HG03196 (cell line): ENCODE measurements around the gene CEP83.
"Not testable (repeated sequence)": the region's sequence is repeated elsewhere in the genome, so short reads cannot be mapped to it uniquely, and the experiment has no call there.

Experiments used
- ATAC-seq: cut with Tn5 transposase; IDR thresholded peaks from one replicate; pipeline ENCODE4 v1.9.1; 2021; ENCODE audit not compliant: unreplicated experiment

Gene CEP83, protein sequence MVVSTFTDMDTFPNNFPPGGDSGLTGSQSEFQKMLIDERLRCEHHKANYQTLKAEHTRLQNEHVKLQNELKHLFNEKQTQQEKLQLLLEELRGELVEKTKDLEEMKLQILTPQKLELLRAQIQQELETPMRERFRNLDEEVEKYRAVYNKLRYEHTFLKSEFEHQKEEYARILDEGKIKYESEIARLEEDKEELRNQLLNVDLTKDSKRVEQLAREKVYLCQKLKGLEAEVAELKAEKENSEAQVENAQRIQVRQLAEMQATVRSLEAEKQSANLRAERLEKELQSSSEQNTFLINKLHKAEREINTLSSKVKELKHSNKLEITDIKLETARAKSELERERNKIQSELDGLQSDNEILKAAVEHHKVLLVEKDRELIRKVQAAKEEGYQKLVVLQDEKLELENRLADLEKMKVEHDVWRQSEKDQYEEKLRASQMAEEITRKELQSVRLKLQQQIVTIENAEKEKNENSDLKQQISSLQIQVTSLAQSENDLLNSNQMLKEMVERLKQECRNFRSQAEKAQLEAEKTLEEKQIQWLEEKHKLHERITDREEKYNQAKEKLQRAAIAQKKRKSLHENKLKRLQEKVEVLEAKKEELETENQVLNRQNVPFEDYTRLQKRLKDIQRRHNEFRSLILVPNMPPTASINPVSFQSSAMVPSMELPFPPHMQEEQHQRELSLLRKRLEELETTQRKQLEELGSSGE

DNA sequence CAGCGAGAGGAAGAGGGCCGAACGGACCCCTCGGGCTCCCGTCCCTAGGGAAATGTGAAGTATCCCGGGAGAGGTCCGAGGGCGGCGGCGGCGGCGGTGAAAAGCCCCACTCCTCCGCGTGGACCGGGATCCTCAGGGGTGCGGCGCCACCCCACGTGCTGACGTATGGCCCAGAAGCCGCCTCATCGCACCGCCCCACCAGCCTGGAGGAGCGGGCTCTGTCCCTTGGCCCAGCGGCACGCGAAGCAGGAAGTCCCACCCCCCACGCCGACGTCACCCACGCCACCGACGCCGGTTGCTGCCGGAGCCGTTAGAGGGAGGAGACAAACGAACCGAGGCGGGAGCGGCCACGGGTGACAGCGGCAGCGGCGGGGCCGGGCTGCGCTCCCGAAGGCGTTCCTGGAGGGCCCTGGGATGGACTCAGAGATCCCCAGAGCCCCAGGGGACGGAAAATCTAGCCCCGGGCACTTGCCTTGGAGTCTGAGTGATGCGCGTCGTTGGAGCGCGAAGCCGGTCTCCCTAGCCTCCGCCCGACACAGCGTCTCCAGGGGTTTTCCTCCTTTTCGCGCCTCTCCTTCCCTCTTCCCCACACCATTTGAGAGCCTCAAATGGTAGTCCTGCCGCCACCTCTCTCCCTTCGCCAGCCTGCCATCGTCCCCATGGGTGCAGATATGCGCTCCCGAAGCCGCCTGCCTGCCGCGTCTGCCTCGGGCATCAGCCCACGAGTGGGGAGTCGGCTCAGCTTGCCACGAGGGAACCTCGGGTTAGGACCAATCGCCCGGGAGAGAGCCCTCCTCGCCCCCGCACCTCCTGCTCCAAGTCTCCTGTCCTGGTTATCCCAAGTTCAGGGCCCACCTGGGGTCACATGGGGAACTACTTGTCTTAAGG lies at the start of gene CEP83:
CEP83 (minus strand) TSS at position 140 of the 888 bp plus-strand sequence. CDS start 47,377 bp downstream, outside the sequence.
- ATAC-seq, result peak; percentile 97

DNA sequence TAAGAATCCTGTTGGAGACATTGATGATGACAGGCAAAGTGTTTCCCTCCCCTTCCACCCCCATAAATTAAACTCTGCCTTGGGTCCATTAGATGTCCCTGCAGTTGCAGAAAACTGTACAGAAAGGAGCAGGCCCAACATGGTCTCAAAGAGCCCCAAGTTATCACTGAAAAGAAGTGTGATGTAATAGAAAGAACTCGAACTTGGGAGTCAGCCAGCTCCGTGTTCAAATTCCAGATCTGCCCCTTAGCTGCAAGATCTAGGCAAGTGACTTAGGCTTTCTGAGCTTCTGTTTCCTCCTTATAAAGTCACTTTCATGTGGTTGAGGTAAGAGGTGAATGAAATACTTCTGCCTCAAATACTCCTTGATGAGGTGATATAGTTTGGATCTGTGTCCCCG lies 49.6 kb upstream of the CEP83 start:
- no peak for ATAC-seq

DNA sequence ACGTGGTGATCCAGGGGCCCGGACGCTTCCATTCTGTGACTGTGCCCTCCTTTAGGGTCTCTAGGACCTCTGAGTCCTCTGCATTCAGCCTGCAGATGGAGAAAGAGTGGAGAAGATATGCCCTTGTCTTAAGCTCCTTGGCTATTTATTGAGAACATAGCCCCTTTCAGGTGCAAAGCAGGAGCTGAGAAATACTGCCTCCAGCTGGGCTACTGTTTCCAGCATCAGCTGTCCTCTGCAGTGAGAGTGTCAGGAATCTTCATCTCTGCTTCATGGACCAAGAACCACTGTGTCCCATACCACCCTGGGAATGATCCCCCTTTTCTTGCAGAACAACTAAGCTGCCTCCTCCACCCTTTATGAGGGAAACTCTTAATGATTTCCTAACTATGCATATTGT lies 47.8 kb upstream of the CEP83 start:
- ATAC-seq, result no peak

DNA sequence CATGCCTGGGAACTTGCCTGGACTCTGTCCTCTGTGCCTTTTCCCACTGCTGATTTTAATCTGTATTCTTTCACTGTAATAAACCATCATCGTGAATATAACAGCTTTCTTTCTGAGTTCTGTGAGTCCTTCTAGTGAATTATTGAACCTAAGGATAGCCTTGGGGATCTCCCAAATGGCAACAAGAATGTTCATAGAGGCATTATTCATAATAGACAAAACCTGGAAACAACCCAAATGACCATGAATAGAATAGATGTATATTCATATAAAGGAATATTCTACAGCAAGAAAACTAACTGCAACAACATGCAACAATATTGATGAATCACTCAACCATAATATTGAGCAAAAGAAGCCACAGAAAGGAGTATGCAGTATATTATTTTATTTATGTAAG lies 44.7 kb upstream of the CEP83 start:
- no peak for ATAC-seq

DNA sequence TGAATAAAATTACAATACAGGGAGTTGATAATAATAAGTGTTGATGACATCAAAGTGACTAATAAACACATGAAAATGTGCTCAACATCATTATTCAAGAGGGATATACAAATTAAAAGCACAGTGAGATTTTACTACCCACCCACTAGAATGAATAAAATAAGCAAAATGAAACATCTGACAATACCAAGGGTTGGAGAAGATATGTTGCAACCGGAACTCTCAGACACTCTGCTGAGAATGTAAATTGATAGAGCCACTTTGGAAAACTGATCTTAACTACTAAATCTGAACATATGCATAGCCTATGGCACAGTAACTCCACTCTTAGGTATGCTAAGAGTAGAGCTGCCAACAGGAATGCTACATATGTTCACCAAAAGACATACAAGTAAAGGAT lies 44.0 kb upstream of the CEP83 start:
- ATAC-seq, result no peak

DNA sequence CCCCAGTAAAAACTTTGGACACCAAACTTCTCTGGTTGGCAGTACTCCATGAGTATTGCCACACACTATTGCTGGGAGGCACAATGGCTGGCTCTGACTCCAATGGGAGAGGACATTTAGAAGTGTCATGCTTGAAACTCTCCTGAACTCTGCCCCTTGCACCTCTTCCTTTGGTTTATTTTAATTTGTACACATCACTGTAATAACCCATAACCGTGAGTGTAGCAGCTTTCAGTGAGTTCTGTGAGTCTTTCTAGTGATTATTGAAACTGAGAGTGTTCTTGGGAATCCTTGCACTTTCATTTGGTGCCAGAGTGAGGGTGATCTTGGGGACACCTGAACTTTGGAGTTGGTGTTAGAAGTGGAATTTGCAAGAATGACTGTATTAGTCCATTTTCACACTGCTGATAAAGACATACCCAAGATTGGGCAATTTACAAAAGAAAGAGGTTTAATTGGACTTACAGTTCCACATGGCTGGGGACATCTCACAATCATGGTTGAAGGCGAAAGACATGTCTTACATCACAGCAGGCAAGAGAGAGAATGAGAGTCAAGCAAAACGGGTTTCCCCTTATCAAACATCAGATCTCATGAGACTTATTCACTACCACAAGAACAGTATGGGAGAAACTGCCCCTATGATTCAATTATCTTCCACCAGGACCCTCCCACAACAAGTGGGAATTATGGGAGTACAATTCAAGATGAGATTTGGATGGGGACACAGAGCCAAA lies 41.3 kb upstream of the CEP83 start:
- ATAC-seq, result no peak

DNA sequence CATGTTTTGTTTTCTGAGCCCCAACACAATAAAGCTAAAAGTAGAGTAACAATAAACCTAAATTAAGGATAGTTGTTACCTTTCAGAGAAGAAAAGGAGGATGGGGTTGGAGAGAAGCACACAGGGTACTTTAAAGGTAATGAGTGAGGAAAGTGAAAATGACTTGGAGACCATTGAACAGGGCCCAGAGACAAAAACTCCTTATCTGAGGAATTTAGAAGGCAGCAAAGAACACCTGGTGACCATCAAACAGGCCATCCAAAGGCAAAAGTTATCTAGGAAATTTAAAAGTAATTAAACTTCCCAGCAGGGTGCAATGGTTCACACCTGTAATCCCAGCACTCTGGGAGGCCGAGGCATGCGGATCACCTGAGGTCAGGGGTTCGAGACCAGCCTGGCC lies 39.0 kb upstream of the CEP83 start:
- no peak for ATAC-seq

DNA sequence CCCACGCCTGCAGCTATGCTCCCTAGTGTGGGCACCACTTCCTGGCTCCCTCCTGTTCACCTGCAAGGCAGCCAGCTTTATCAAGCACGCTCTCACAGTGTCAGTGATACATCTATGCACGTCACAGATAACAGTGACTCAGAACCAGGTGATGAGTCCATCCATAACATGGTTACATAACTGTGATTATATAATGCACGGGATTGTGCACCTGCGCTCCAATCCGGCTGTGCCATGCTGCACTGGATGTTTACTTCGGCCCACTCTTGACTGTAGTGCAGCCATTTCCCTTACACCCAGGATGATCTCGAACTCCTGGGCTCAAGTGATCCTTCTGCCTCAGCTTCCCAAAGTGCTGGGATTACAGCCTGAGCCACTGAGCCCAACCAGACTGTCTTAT lies 38.4 kb upstream of the CEP83 start:
- ATAC-seq, result no peak

DNA sequence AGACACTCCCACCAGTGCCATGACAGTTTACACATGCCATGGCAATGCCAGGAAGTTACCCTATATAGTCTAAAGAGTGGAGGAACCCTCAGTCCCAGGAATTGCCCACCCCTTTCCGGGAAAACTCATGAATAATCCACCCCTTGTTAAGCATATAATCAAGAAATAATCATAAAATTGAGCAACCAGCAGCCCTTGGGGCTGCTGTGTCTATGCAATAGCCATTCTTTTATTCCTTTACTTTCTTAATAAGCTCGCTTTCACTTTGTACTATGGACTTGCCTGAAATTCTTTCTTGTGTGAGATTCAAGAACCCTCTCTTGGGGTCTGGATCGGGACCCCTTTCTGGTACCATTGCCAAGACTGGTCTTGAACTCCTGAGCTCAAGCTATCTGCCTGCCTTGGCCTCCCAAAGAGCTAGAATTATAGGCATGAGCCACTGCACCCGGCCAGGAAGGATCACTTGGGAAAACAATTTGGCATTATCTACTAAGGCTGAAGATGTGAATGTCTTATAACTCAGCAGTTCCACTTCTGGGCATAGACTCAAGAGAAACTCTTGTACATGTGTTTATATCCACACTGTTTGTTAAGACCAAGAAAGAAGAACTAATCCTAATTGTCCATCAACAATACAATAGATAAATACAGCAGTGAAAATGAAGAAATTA lies 35.9 kb upstream of the CEP83 start:
- ATAC-seq, result no peak

DNA sequence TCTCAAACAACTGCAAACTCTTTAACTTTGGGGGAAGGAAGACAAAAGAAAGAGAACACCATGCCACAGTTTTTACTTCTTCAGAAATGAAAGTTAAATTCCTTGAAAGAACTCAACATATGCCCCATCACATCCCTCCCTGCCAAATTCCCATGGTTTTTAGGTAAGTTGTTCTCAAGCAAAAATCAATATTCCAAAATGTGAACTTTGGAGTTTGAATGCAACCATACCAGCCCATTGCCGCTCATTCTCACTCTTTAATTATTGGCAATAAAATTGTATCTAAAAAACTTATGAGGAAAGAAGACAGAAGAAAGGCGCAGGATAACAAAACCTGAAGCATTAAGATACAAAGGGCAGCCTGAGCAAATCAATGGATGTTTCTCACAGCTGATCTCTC lies 31.8 kb upstream of the CEP83 start:
- ATAC-seq, result no peak

DNA sequence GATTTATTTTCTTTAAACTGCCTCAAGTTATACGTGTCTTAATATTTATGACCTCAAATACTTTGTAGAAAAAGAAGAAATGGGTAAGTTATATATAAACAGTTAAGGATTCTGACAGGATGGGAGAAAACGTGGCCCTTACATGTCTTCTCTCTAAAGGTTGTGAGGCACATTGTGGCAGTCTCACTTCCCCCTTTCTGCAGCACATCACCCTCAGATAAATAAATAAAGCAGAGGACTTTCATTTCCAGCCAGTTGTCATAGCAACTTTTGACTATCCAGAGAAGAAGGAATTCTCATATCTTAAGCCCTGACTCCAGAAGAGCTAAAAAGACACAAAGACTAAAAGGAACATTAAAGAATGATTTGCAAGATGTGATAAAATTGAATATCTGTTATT lies 28.8 kb upstream of the CEP83 start:
- ATAC-seq, result peak; percentile 96

DNA sequence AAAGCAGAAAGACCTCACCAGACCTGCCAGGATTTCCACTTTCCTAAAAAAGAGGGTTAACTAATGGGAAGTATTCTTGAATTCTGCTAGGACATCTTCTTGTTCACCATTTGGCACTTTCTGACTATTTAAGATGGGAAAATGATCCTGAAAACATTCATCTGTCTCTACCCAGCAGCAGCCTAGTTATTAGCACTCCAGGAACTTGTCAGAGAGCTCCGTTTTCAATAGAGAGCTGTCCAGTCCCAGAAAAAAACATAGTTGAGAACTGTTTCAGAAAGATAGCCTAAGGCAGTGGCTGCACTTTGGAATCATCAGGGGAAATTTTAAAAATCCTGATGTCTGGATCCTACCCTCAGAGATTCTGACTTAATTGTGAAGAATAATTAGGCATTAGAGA lies 22.1 kb upstream of the CEP83 start:
- ATAC-seq, result no peak

DNA sequence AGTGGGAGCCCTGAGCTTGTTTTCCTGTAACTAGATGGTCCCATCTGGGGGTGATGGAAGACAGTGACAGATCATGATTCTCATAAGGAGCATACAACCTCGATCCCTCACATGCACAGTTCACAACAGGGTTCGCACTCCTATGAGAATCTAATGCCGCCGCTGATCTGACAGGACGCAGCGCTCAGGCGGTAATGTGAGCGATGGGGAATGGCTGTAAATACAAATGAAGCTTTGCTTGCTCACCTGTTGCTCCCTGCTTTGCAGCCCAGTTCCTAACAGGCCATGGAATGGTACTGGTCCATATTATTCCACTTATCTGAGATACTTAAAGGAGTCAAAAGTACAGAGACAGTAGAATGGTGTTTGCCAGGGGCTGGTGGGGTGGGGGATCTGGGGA lies 9.9 kb upstream of the CEP83 start:
- ATAC-seq, result no peak

DNA sequence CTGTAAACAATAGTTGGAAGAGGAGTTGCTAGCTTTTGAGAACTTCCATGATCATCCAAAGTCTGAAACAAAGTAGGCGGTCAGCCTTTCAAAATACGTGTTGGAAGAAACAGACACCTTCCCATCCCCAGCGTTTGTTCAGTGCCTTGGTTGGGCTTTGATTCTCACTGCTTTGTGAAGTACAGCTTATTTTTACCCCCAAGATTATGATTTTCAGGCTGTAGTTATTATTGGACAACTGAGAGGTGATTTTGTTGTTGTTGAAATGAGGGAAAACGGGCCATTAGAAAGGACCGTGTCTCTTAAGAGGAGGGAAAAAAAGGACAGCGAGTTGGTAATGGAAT lies 921 bp upstream of the CEP83 start:
- ATAC-seq, result no peak

DNA sequence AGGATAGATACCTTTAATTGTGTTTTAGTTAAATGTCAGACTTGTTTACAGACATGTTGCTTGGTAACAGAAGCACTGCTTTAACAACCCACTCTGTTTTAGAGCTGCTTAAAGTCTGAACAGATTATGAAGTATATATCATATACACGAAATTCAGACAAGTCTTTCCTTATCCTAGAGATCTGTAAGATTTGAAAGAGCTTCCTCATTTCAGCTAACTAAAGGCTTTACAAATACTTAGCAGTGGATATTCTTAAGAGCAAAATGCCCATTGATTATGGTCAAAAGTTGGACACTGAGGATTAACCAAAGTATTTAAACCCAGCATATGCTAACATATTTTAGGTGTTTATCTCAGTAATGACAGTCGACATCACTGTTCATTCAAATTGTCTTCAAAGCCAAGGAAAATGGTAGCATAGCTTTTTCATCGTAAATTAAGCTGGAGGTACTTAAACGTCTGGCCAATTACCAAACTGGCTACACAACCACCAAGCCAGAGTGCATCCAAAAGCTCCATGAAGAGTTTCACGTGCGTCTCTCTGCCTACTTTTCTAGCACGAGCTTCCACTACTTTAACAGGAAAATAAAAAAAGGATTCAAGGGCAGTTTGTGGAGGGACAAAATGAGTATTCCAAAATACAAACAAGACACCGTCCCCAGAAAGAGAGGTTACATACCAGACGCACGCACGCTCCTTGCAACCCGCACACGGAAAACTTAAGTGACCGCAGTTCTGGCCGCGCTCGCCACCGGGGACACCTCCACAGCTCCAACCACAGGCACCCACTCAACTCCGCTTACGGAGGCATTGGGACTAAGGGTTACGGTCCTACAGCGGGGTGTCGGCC lies 565 bp downstream of the CEP83 start:
- no peak for ATAC-seq

DNA sequence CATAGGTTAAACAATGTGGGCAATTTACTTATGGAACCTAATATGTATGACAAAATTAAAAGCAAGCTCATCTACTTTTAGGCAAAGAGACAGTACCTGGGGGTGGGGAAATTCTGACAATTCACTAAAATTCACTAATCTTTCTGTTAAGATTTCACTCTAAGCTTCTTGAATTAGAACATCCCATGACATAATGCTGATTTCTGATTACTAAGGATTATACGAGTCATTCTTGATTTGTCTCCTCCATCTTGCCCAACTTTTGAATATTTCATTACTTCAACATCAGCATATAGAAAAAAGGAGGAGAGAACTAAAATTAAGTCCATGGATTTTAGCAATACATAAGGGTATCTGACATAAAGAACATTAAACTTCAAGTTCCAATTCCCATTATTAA lies 2.4 kb downstream of the CEP83 start:
- no peak for ATAC-seq

DNA sequence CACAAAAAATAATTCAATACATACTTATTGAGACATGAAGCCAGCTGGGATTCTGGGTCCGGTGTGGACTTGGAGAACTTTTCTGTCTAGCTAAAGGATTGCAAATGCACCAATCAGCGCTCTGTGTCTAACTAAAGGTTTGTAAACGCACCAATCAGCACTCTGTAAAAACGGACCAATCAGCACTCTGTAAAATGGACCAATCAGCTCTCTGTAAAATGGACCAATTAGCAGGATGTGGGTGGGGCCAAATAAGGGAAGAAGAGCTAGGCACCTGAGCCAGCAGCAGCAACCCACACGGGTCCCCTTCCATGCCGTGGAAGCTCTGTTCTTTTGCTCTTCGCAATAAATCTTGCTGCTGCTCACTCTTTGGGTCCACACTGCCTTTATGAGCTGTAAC lies 5.3 kb downstream of the CEP83 start:
- ATAC-seq, result not testable (repeated sequence)

DNA sequence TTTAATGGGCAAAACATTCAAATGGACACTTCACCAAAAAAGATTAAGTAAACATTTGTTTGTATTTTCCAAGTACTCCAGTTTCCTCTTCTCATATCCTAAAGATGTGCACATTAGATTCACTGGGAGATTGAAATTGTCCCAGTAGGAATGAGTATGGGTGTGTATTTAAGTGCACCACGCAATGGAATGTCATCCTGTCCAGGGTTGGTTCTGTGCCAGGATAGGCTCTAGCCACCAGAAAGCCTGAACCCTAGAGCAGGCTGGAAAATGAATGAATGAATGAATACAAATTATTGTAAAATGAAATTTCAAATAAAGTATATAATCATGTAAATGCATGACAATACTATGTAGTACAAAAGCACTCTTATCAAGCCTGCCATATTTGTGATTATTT lies 14.0 kb downstream of the CEP83 start:
- no peak for ATAC-seq

DNA sequence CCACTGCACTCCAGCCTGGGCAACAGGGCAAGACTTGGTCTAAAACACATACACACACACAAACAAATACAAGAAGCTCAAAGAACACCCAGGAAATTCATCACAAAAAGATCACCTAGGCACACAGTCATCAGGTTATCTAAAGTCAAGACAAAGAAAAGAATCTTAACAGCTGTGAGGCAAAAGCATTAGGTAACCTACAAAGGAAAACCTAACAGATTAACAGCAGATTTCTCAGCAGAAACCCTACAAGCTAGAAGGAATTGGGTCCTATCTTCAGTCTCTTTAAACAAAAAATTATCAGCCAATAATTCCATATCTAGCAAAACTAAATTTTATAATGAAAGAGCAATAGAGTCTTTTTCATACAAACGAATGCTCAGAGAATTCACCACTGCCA lies 22.4 kb downstream of the CEP83 start:
- no peak for ATAC-seq

DNA sequence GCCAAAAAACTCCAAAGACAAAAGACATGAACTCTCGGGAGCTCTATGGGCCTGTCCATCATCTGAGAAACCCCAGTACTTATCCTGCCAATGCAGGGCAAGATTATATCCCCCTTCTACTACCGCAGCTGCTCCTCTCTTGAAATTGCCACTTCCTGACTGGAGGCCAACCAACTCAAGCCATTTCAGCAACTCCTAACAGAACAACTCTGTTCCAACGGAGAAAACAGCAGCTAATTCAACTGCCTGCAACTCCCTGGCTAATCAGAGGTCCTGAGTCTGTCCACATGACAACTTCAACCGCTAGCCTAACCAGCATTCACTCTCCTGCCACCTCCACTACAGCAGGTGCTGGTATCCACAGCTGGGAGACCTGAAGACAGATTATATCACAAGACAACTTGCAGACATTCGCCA lies 24.1 kb downstream of the CEP83 start:
- ATAC-seq, result no peak
